ENCODE results near the gene CAPZA1. TPM values are rescaled to one million over a fixed set of nuclear protein-coding genes. Genes with fewer than 3 reads are reported as not detected.

Gene CAPZA1
- total RNA-seq, 2 donors from 2014 or later, result 111 to 122 TPM

DNA sequence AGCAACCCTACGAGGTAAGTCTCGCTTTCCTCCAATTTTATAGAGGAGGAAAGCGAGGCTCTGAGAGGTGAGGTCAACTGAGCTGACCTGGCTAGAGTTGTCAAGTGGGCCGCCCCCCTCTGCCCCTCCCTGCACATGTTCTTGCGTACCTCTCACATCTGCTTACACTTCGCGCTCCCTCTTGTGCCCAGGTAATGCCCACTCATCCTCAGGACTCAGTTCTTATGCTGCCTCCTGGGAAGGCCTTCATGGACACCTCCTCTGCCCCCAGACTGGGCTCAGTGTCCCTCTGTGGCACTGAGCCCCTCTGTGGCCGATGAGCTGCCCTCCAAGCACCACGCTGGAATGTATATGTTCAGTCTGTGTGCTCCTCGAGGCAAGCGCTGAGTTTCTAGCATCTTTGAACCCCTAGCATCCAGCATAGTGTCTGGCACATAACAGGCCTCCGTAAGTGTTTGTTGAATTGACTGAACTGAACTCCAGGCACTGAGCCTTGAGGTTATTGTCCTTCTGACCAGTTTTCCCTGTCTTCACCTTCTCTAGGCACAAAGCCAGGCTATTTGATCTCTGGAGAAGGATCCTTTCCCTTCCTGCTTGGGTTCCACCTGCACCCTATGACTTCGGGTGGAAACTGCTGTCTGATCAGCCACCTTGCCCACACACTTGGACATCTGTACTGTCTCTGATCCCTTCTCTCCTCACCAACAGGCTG is 68.3 kb downstream of the CAPZA1 start:
- no peak overlapping the region for H3K4me3 Mint-ChIP-seq

DNA sequence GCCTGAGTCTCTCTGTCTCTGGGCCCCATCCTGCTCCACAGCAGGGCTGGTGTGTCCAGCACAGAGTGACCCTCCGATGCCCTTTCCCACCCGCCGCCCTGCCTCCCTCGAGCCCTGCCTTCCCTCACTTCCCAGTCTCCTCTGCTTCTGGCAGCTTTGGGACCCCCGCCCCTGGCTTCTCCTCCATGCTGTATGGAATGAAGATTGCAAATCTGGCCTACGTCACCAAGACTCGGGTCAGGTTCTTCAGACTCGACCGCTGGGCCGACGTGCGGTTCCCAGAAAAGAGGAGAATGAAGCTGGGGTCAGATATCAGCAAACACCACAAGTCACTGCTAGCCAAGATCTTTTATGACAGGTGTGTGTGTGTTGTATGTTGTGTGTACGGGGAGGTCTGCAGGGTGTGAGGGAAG is 69.2 kb downstream of the CAPZA1 start:
- no peak for DNase-seq
- Histone ChIP-seq H3K27ac (ENCODE audit: low read depth, low read length) (no peak overlapping the region), H3K9me3 (ENCODE audit: control insufficient read depth, low read length) (no peaks in the 10 kb centered on the region), H3K9ac (ENCODE audit: extremely low read depth, low read length, poor library complexity, severe bottlenecking) (no peak overlapping the region), H3K4me3 (ENCODE audit: low read length) (no peak overlapping the region), H3K36me3 (ENCODE audit: control insufficient read depth, insufficient read depth, low read length) (peaks cover 41% of the 10 kb centered on the region), H3K27me3 (ENCODE audit: control insufficient read depth, insufficient read depth, low read length, poor library complexity, severe bottlenecking) (no peaks in the 10 kb centered on the region), H3K4me1 (ENCODE audit: control insufficient read depth, insufficient read depth, low read length) (no peaks in the 10 kb centered on the region)
- Mint-ChIP-seq H3K9me3 (no peaks in the 10 kb centered on the region), H3K27me3 (ENCODE audit: insufficient read depth) (no peaks in the 10 kb centered on the region), H3K36me3 (ENCODE audit: low read depth) (peaks cover 46% of the 10 kb centered on the region), H3K27ac (no peak overlapping the region), H3K4me3 (no peak overlapping the region), H3K4me1 (peaks cover 9% of the 10 kb centered on the region)
- TF ChIP-seq, protein P1, sequence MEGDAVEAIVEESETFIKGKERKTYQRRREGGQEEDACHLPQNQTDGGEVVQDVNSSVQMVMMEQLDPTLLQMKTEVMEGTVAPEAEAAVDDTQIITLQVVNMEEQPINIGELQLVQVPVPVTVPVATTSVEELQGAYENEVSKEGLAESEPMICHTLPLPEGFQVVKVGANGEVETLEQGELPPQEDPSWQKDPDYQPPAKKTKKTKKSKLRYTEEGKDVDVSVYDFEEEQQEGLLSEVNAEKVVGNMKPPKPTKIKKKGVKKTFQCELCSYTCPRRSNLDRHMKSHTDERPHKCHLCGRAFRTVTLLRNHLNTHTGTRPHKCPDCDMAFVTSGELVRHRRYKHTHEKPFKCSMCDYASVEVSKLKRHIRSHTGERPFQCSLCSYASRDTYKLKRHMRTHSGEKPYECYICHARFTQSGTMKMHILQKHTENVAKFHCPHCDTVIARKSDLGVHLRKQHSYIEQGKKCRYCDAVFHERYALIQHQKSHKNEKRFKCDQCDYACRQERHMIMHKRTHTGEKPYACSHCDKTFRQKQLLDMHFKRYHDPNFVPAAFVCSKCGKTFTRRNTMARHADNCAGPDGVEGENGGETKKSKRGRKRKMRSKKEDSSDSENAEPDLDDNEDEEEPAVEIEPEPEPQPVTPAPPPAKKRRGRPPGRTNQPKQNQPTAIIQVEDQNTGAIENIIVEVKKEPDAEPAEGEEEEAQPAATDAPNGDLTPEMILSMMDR (conservative IDR thresholded peaks at IDR 0.05), result no peak
- 83 to 89% methylated on average over 3 to 13 of the region's 13 CpGs for WGBS, 2 experiments (ENCODE audit: insufficient coverage in 1 of 2, insufficient read length in 1 of 2)

More for the DNA sequence above, 68.3 kb downstream of the CAPZA1 start:
- Mint-ChIP-seq H3K27me3 (ENCODE audit: insufficient read depth) (no peaks in the 10 kb centered on the region), H3K4me1 (peaks cover 9% of the 10 kb centered on the region), H3K9me3 (no peaks in the 10 kb centered on the region), H3K36me3 (ENCODE audit: low read depth) (peaks cover 48% of the 10 kb centered on the region), H3K27ac (peak overlapping the region; percentile 49)
- Histone ChIP-seq H3K27ac (ENCODE audit: low read depth, low read length) (no peak overlapping the region), H3K36me3 (ENCODE audit: control insufficient read depth, insufficient read depth, low read length) (peaks cover 36% of the 10 kb centered on the region), H3K4me1 (ENCODE audit: control insufficient read depth, insufficient read depth, low read length) (no peaks in the 10 kb centered on the region), H3K9ac (ENCODE audit: extremely low read depth, low read length, poor library complexity, severe bottlenecking) (no peak overlapping the region), H3K4me3 (ENCODE audit: low read length) (no peak overlapping the region), H3K27me3 (ENCODE audit: control insufficient read depth, insufficient read depth, low read length, poor library complexity, severe bottlenecking) (no peaks in the 10 kb centered on the region), H3K9me3 (ENCODE audit: control insufficient read depth, low read length) (no peaks in the 10 kb centered on the region)
- TF ChIP-seq, protein P1 (conservative IDR thresholded peaks at IDR 0.05), result no peak
- 96 to 98% methylated on average over 9 to 13 of the region's 13 CpGs for WGBS, 2 experiments (ENCODE audit: insufficient coverage in 1 of 2, insufficient read length in 1 of 2)
- no peak for DNase-seq

DNA sequence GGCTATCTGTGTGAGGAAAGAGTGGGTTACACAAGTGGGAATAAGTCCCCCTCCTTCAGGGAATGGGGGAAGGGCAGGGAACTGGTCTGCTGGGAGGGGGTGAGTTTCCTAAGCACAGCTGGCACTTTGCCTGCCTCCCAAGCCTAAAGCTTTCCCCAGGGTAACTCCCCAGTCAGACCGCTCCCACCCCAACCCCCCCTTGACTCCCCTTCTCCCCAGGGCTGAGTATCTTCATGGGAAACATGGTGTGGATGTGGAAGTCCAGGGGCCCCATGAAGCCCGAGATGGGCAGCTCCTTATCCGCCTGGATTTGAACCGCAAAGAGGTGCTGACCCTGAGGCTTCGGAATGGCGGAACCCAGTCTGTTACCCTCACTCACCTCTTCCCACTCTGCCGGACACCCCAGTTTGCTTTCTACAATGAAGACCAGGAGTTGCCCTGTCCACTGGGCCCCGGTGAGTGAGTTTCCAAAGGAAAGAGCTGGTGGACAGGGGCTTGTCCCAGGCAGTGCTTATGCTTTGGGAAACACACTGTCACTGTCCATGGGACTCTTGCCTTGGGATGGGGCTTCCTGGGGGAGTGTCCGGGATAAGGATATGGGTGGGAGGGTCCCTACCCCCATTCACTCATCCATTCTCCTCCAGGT is 69.7 kb downstream of the CAPZA1 start:
- Histone ChIP-seq H3K27ac (ENCODE audit: low read depth, low read length) (no peak overlapping the region), H3K9me3 (ENCODE audit: control insufficient read depth, low read length) (no peaks in the 10 kb centered on the region), H3K9ac (ENCODE audit: extremely low read depth, low read length, poor library complexity, severe bottlenecking) (no peak overlapping the region), H3K4me1 (ENCODE audit: control insufficient read depth, insufficient read depth, low read length) (no peaks in the 10 kb centered on the region), H3K4me3 (ENCODE audit: low read length) (no peak overlapping the region), H3K27me3 (ENCODE audit: control insufficient read depth, insufficient read depth, low read length, poor library complexity, severe bottlenecking) (no peaks in the 10 kb centered on the region), H3K36me3 (ENCODE audit: control insufficient read depth, insufficient read depth, low read length) (peaks cover 46% of the 10 kb centered on the region)
- TF ChIP-seq, protein P1 (conservative IDR thresholded peaks at IDR 0.05), result no peak
- WGBS, 2 experiments (ENCODE audit: insufficient coverage in 1 of 2, insufficient read length in 1 of 2), result 94 to 100% methylated on average over 1 to 8 of the region's 9 CpGs
- Mint-ChIP-seq H3K27me3 (ENCODE audit: insufficient read depth) (no peaks in the 10 kb centered on the region), H3K4me3 (no peak overlapping the region), H3K9me3 (no peaks in the 10 kb centered on the region), H3K4me1 (peaks cover 9% of the 10 kb centered on the region), H3K27ac (no peak overlapping the region), H3K36me3 (ENCODE audit: low read depth) (peaks cover 47% of the 10 kb centered on the region)
- no peak for DNase-seq

Data from endodermal cell (in vitro differentiated cells).